GM19239 (cell line): ENCODE measurements around the gene KLHL10.
A peak's percentile ranks its signal among the peaks of the same experiment; 100 is the strongest.
"Not testable (repeated sequence)": the region's sequence is repeated elsewhere in the genome, so short reads cannot be mapped to it uniquely, and the experiment has no call there.

Experiments used
- DNase-seq: peaks from one replicate; pipeline ENCODE4 v3.0.0; 2011; ENCODE audit warnings: low spot score; ENCODE audit not compliant: insufficient read length
- FAIRE-seq: peaks from 2 replicates; lab custom pipeline; 2011; peaks lifted over from hg19 to GRCh38; lab: Jason Lieb, UNC

Gene KLHL10

DNA sequence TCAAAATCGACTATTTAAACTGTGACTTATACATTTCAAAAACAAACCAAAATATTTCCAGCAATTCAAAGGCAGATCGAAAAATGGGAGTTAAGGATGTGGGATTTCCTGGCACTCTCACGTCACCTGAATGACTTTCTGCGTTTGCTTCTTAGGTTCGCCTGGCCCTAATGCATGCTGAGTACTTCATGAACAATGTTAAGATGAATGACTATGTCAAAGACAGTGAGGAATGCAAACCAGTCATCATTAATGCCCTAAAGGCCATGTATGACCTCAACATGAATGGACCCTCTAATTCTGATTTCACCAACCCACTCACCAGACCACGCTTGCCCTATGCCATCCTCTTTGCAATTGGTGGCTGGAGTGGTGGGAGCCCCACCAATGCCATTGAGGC, 7.3 kb downstream of the KLHL10 start:
- no peak for DNase-seq
- no peak for FAIRE-seq

DNA sequence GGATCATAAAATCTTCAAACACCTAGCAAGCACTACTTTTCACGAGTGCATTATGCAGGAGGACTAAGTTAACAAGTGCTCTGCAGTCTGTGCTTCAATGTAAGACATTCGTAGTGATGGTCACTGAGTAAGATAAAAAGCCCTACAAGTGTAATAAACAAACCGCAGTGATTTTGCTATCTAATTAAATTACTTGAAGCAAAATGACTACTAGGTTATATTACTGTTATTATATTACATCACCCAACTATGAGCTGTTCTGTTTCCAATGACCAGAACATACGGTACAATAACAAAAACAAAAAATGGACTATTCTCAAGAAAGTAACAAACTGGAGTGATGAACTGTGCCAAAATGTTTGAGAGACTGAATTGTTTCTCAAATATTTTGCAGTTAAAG, 11.2 kb downstream of the KLHL10 start:
- FAIRE-seq (no peak), DNase-seq (no peak)

DNA sequence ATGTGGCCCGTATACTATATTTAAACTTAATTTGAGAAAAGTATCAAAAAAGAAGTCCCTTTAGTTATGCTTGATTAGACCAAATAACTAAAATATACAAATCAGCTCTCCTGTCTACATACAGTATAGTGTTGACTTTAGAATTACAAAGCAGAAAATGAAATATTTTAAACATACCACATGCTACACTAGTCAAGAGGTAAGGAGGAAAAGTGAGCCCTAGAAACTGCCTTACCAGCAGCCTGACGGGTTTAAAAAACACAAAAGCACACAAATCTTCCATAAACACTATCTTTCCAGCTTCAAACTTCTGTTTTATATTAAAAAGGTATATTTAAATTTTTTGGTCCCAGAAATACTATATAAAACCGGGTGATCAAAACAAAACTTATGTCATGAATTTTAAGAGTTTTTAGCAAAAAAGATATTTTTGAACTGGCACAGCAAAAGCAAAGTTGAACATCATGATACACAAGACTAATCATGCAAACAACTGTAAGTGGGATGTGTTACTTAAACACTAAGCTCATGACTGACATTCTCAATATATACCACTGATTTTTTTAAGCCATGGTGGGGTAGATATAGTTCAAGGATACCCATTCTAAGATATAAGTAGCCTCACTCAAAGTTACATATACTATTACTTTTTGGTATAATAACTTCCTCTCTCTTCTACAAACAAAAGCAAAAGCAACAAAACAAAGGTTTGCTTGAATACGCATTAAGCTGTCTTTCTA, 11.8 kb downstream of the KLHL10 start:
- FAIRE-seq (peak; percentile 68), DNase-seq (no peak)

DNA sequence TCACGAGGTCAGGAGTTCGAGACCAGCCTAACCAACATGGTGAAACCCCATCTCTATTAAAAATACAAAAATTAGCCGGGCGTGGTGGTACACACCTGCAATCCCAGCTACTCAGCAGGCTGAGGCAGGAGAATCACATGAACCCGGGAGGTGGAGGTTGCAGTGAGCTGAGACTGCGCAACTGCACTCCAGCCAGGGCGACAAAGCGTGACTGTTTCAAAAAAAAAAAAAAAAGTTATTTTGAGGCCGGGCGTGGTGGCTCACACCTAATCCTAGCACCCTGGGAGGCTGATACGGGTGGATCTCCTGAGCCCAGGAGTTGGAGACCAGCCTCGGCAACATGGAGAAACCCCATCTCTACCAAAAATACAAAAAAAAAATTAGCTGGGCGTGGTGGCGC, 13.8 kb downstream of the KLHL10 start:
- not testable (repeated sequence) for FAIRE-seq, DNase-seq

DNA sequence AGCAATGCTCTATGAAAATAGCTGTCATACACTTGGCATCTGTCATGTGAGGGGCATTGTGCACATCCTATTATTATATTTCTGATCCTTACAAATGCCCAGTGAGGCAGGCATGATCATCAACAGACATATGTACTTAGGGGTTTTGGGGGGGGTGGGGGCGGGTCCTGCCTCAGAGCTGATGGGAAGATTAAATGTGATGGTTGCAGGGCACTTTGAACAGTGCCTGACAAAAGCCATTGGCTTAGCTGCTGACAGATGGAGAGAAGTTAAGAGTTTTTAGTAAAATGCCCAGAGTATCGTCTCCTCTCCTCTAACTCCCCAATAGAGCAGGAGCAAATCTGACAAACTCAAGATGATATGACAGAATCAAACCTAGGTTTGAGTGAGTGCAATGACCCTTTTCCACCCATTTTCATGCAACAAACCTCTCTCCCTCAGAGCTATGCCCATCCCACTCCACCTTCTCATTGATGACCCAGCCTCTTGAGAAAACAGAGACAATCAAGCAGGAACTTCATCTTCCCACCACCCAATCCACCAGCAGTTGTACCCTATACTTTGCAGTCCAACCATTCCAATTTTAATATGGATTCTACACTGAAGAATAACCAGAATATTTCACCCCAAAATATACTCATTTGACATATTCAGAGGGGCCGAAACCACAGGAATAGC, 22.8 kb downstream of the KLHL10 start:
- FAIRE-seq = no peak
- DNase-seq = no peak

DNA sequence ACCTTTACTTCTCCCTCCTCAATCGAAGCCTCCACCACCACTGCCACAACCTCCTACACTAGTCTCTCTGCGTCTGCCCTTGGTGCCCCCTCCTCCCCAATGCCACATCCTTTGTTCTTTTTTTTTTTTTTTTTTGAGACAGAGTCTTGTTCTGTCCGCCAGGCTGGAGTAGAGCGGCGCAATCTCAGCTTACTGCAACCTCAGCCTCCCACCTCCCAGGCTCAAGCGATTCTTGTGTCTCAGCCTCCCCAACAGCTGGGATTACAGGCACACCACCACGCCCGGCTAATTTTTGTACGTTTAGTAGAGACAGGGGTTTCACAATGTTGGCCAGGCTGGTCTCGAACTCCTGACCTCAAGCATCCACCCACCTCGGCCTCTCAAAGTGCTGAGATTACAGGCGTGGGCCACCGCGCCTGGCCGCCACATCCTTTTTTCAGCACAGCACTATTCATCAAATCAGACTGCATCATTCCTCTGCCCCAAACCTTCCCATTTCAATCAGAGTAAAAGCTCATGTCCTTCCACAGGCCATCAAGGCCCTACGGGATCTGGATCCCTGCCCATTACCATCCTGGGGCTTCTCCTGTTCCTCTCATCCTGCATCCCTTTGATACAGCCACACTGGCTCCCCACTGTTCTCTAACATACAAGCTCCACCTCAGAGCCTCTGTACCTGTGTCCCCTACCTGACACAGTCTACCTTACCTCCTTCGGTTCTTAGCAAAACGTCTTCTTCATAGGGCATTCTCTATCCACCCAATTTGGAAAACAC, 25.6 kb downstream of the KLHL10 start:
- DNase-seq (no peak), FAIRE-seq (no peak)

DNA sequence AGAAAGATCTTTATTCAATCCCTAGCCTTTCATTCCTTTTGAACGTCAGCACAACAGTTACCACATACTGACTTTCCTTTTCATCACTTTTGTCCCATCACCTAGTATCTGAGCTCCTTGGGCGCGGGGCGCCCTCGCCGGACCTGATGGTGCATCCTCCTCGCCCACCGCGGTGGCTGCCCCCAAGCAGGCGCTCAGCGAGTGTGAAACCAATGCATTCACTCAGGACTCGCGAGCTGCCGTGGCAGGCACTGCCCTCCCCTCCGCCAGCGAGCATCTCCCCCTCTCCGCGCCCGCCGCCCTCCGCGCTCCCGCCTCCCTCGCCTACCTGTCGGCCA, 26.8 kb downstream of the KLHL10 start:
- FAIRE-seq = peak; percentile 78
- peak; percentile 31 for DNase-seq

DNA sequence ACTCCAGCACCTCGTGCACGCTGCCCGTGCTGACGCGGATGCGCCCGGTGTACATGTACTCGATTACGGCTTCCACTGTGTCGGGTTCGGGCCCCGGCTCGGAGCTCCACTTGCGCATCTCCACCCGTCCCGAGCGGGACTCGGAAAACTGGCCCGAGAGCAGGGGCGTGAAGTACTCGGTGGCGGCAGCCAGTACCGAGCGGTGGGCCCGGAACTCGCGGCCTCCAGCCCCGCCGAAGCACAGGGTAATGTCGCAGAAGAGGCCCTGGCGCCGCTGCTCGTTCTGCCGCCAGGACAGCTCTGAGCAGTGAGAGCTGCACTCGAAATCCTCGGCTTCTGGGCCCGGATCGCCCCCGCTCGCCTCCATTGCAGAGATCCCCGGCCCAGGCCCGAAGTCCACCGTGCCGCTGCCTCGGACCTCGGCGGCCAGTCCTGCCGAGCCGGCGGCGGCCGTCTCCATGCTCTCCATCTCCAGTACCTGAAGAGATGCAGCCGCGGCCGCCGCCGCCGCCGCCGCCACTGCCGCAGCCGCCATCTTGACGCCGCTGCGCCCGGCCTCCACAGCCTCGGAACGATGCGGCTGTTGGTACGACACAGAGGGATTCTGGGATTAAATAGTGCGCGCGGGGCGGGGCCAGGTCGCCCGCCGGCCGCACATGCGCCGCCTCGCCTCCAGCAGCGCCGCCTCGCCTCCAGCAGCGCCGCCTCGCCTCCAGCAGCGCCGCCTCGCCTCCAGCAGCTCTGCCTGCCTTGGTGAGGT, 27.4 kb downstream of the KLHL10 start, which contains the start of gene KLHL11:
Gene KLHL11 (minus strand): TSS at position 588 of the 760 bp plus-strand sequence. CDS start 53 bp downstream, at position 535.
- peak; percentile 84 for FAIRE-seq
- peak; percentile 86 for DNase-seq

DNA sequence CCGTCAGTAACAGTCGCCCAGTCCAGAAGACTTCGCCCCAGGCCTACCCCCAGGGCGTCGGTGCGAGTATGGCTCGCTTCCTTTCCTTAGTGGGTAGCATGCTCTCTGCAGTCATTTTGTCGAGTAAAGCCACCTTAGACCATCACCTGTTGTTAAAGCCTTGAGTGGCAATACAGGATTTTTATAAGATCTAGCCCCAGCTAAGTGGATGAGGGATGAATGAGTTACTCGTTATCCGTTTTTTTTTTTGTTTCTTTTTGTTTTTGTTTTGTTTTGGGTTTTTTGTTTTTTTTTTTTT, 27.9 kb downstream of the KLHL10 start:
- FAIRE-seq (no peak), DNase-seq (no peak)

DNA sequence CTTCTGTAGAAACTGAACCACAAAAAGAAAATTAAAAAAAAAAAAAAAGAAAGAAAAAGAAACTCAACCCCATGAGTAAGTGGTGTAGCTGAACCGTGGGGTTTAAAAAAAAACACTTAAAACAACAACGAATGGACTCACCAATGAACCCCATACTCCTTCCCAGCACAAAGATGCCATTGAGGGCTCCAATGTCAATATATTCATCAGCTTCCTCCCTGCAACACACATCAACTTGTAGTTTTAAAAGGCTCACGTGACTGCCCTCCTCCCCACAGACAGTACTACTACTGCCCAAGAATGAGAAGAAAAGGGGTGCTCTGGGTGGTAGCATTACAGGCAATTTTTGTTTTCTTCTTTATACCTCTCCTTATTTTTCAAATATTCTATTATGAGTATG, 30.9 kb downstream of the KLHL10 start:
- FAIRE-seq (no peak), DNase-seq (no peak)

DNA sequence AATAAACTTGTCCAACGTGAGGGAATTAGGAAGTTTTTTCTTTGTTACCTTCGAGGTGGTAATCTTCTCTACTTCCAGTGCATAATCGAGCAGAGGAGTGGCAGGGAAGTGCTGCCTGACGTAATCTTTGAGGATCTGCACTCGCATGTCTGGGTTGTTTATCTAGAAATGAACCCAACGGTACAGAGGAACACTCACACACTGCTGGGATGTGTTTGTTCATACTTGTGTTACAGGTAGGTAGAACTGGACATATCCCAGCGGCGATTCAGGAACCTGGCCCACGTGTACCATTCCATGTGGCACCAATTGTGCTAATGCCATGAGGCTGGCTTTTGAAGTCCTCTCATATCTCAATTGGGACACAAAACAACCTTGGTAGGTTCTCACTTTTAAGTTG, 31.8 kb downstream of the KLHL10 start:
- no peak for FAIRE-seq
- DNase-seq = no peak

DNA sequence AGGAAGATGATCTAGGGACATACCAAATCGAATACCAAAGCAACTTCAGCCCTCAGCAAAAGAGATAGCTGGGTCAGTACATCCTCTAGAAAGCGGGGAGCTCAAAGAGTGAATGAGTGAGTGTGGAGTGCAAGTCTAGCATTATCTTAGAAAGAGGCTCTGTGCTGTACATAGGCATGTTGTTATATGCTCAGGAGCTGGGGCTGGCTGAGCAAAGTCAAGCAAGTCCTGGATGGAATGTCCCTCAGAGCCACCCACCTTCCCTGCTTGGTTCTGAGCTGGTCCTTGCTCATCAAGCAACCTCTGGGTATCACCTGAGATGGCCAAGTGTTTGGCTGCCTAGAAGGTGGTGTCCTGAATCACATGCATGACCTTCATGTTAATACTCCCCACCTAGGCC, 32.5 kb downstream of the KLHL10 start:
- DNase-seq = no peak
- no peak for FAIRE-seq

DNA sequence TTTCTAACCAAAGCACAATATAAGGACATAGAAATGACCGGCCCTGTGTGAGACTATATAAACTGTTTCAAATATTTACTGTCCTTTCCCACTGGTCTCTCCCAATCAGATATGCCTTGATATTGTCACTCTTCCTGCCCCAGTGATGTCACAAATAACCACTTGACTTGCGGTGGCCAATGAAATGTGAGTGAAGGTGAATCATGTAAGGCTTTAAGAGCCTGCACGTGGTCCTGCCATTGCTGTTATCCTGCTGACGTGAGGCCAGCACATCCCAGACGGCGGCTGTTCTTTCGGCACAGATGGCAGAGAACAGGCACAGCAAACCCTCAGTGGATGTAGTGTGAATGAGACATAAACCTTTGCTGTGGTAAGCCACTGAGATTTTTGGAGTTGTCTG, 33.0 kb downstream of the KLHL10 start:
- FAIRE-seq = no peak

DNA sequence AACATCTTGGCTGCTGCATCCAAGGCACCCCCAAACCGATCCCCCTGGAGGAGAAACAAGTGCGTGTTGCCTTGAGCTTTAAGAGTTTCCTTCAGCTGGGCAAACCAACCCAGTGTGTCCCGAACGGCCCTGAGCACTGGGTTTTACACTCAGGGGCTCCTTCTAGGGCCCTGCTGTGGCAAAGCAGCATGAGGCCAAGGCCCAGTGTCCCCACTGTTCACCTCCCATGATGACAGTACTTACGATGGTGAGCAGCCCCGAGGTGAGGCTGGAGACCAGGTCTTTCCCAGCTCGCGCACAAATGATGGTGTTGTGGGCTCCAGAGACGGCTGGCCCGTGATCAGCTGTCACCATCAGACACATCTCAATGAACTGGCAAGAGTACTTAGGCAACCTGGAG, 34.2 kb downstream of the KLHL10 start:
- FAIRE-seq = no peak

More for the DNA sequence above, 33.0 kb downstream of the KLHL10 start:
- DNase-seq = no peak

DNA sequence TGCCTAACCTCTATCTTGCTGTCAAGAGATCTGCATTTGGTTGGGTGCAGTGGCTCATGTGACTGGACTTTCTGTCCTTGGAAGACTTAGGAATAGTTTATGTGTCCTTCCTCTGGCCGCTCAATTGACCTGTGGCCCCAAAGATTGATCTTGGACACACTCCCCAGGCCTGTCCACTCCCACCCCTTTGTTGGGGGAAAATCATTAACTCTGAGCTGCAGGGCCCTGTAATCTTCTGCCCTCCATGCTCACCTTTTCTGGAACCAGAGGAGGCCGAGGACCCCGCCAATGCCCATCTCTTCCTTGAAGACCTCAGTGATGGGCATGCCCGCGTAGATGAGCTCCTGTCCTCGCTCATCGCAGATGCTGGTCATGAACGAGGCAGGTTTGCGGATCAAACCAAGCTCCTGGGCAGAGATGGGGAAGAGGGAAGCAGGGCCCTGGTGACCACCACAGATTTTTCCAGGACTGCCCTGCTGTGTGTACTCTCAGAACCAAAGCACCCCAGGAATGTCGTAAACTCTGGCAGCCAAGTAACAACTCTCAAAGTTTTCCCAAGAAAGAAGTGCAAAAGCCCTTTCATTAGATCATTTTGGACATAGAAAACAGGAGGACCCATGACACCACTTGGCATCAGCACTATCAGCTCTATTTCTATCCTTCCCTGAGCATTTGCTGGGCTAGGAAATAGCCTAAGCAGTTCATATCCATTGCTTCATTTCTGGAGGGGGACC, 36.1 kb downstream of the KLHL10 start:
- FAIRE-seq = no peak

More for the DNA sequence above, 34.2 kb downstream of the KLHL10 start:
- DNase-seq = no peak

DNA sequence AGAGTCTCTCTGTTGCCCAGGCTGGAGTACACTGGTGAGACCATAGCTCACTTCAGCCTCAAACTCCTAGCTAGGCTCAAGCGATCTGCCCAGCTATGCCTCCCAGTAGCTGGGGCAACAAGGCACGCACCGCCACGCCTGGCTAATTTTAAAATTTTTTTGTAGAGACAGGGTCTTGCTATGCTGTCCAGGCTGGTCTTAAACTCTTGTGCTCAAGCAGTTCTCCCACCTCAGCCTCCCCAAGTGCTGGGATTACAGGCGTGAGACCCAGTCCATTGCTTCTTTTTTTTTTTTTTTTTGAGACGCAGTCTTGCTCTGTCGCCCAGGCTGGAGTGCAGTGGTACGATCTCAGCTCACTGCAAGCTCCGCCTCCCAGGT, 36.7 kb downstream of the KLHL10 start:
- not testable (repeated sequence) for DNase-seq, FAIRE-seq

More for the DNA sequence above, 36.1 kb downstream of the KLHL10 start:
- DNase-seq = no peak

DNA sequence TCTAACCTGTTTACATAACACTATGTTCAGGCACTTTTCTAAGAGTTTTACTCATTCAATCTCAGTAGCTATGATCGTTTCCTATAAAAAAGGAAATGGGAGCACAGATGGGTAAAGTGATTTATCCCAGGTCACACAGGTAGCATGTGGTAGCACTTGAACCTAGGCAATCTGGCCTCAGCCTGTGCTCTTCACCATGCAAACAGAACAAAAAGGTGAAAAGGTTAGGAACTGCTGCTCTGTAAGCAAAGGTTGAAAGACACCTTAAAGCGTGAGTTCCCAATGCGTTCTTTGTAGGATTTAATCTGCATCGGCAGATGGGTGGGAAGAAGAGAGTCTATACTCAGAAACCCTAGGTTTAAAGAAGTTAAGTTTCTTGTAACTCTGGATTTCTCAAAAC, 42.5 kb downstream of the KLHL10 start:
- DNase-seq (no peak), FAIRE-seq (no peak)

DNA sequence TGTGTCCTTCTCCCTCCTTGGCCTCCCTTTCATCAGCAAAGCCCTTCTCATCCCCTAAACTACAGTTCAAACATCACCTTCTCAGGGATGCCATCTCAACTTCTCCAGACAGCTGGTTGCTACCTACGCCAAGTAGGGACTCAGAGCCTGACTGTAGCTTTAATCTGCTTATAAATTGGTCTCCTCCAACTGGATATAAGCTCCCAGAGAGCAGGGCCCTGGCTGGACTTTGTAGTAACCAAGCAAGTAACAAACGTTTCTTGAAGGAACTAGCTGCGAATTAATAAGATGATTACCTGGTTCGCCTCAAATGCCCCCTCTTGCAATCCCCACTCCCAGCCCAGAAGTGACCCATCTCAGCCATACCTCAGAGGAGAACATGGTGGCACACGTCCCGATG, 45.1 kb downstream of the KLHL10 start:
- FAIRE-seq = no peak
- DNase-seq = no peak

DNA sequence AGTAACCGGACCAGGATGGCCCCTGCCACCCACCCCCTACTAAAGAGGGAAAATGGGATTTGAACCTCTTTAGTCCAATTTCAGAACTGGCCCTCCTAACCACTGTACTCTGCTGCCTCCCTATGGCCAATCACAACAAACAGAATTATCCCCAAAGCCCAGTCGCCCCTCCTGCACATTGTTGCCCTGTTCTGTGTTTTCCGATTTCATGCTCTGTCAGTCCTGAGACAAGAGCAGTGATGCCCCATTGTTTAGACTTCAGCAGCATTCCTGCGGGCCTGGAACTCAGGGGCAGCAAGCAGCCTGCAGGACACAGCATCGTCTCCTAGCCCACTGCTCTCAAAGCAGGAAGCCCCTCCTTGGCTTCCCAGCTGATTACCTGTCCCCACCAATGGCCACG, 48.1 kb downstream of the KLHL10 start:
- no peak for DNase-seq
- FAIRE-seq = no peak
